ENCODE results near the gene FAM222B. TPM values are rescaled to one million over a fixed set of nuclear protein-coding genes. Genes with fewer than 3 reads are reported as not detected.

Gene FAM222B
- polyA plus RNA-seq, 2 of the 4 experiments (the other 2 are of a cell fraction): 10.7 to 15.6 TPM

GRCh38 chr17:28858801-28859355, 16.3 kb upstream of the FAM222B start:
- POLR2A ChIA-PET: interaction anchor here (1.0 to 1.5 kb wide), 2 partner anchors 17 to 50 kb away, joined by 3 to 6 read pairs; partner anchors contain the start of gene FAM222B
- CTCF ChIA-PET: interaction anchor here (0.6 to 7.3 kb wide), 9 partner anchors 24 to 254 kb away, joined by 3 to 58 read pairs (median 3); partner anchors contain the start of gene FLOT2
- no peak for TF ChIP-seq CEBPB (IDR thresholded peaks at IDR 0.05)
- no peak for TF ChIP-seq E2F6 (IDR thresholded peaks at IDR 0.05; ENCODE audit: borderline replicate concordance, low read depth)
- no peak for TF ChIP-seq HEYL (CRISPR knock-in tag; IDR thresholded peaks at IDR 0.05)
- no peak for TF ChIP-seq BCL3 (IDR thresholded peaks at IDR 0.05)
- no peak for TF ChIP-seq MAFK (IDR thresholded peaks at IDR 0.05; ENCODE audit: partially characterized antibody)
- TF ChIP-seq TP53 (CRISPR knock-in tag; IDR thresholded peaks at IDR 0.05): no peak
- TF ChIP-seq CTCF (IDR thresholded peaks at IDR 0.05): no peak
- no peak for TF ChIP-seq RFX5 (IDR thresholded peaks at IDR 0.05)
- no peak for TF ChIP-seq USF2 (IDR thresholded peaks at IDR 0.05)
- TF ChIP-seq EHMT2 (IDR thresholded peaks at IDR 0.05; ENCODE audit: low read depth): no peak
- no peak for TF ChIP-seq HOXB13 (CRISPR knock-in tag; IDR thresholded peaks at IDR 0.05; ENCODE audit: low read depth)
- TF ChIP-seq FOXS1 (CRISPR knock-in tag; IDR thresholded peaks at IDR 0.05): no peak
- TF ChIP-seq CBX2 (IDR thresholded peaks at IDR 0.05; ENCODE audit: borderline replicate concordance, low read depth): no peak
- no peak for TF ChIP-seq EHF (CRISPR knock-in tag; IDR thresholded peaks at IDR 0.05)
- no peak for TF ChIP-seq NFE2L2 (conservative IDR thresholded peaks at IDR 0.05; ENCODE audit: low read length)
- no peak for TF ChIP-seq FOSL2 (IDR thresholded peaks at IDR 0.05)
- TF ChIP-seq FOSL2 (CRISPR knock-in tag; IDR thresholded peaks at IDR 0.05): no peak
- TF ChIP-seq MAZ (IDR thresholded peaks at IDR 0.05; ENCODE audit: borderline replicate concordance, low read depth, low read length): no peak

GRCh38 chr17:28857905-28858800, 15.6 kb upstream of the FAM222B start:
- H3K9me3 ChIP-seq: no peaks in the 10 kb centered on the region
- FAIRE-seq (no peak), DNase-seq (ENCODE audit: low read depth in 1 of 2, low spot score in 1 of 2) (no peak), ATAC-seq (no peak)
- WGBS (ENCODE audit: missing lambda C conversion rate): 81% methylated on average over 3 of the region's 3 CpGs
- H3K4me1 ChIP-seq: peaks cover 11% of the 10 kb centered on the region; the same call in 2 of the 3 replicates
- POLR2A ChIA-PET: interaction anchor here (0.5 to 1.5 kb wide), 3 partner anchors 16 to 58 kb away, joined by 3 to 6 read pairs (median 4); partner anchors contain the start of gene FAM222B
- TF ChIP-seq HOXB13 (CRISPR knock-in tag; IDR thresholded peaks at IDR 0.05; ENCODE audit: low read depth) (no peak), KDM5A (IDR thresholded peaks at IDR 0.05) (no peak), ZC3H11A (IDR thresholded peaks at IDR 0.05) (no peak), CBX2 (IDR thresholded peaks at IDR 0.05; ENCODE audit: borderline replicate concordance, low read depth) (no peak), EHF (CRISPR knock-in tag; IDR thresholded peaks at IDR 0.05) (no peak), SREBF2 (IDR thresholded peaks at IDR 0.05) (no peak), HOXB5 (CRISPR knock-in tag; IDR thresholded peaks at IDR 0.05) (no peak), BHLHE40 (IDR thresholded peaks at IDR 0.05; ENCODE audit: low read depth, low read length) (no peak), CEBPB (IDR thresholded peaks at IDR 0.05) (no peak), RARB (CRISPR knock-in tag; IDR thresholded peaks at IDR 0.05) (no peak), HES2 (IDR thresholded peaks at IDR 0.05) (no peak), PHF8 (IDR thresholded peaks at IDR 0.05; ENCODE audit: borderline replicate concordance, low read depth) (no peak), FOSL2 (IDR thresholded peaks at IDR 0.05) (no peak), FOSL2 (CRISPR knock-in tag; IDR thresholded peaks at IDR 0.05) (no peak), ELK1 (IDR thresholded peaks at IDR 0.05; ENCODE audit: low read depth, low read length) (no peak), ZFP36 (IDR thresholded peaks at IDR 0.05; ENCODE audit: borderline replicate concordance, partially characterized antibody) (no peak)
- H3K4me3 ChIP-seq: no peak overlapping the region
- CTCF ChIA-PET: interaction anchor here (0.6 to 7.3 kb wide), 9 partner anchors 9 to 254 kb away, joined by 3 to 58 read pairs (median 3); no protein-coding TSS in a partner anchor
- no peak overlapping the region for H3K27ac ChIP-seq
- H3K4me2 ChIP-seq: no peak overlapping the region

More at GRCh38 chr17:28858801-28859355, 16.3 kb upstream of the FAM222B start:
- Histone ChIP-seq H3K9me3 (no peaks in the 10 kb centered on the region), H3K4me2 (no peak overlapping the region), H3K27ac (no peak overlapping the region), H3K4me1 (peaks cover 11% of the 10 kb centered on the region; the same call in 2 of the 3 replicates), H3K4me3 (no peak overlapping the region)
- ATAC-seq (no peak), FAIRE-seq (no peak), DNase-seq (ENCODE audit: low read depth in 1 of 2, low spot score in 1 of 2) (no peak)
- WGBS (ENCODE audit: missing lambda C conversion rate): 47% methylated on average over 2 of the region's 2 CpGs

All from A549 (cell line).